ES-I3 (cell line): ENCODE data around the gene TRIML2.
"Not testable (repeated sequence)": the region's sequence is repeated elsewhere in the genome, so short reads cannot be mapped to it uniquely, and the experiment has no call there.

Experiments used
- H3K36me3 ChIP-seq: 2 replicates; pipeline ENCODE4 v1.6.1; 2013; ENCODE audit warnings: mild to moderate bottlenecking, low read length, control low read depth, moderate library complexity; ENCODE audit not compliant: insufficient read depth
- H3K4me1 ChIP-seq: 2 replicates; pipeline ENCODE4 v1.6.1; 2013; ENCODE audit warnings: mild to moderate bottlenecking, control low read depth, low read length; ENCODE audit not compliant: insufficient read depth
- H3K9ac ChIP-seq: 2 replicates; pipeline ENCODE4 v1.6.1; 2013; ENCODE audit warnings: low read depth, mild to moderate bottlenecking, low read length, moderate library complexity
- H3K9me3 ChIP-seq: 2 replicates; pipeline ENCODE4 v1.6.1; 2013; ENCODE audit warnings: mild to moderate bottlenecking, low read length, moderate library complexity; ENCODE audit not compliant: control insufficient read depth, insufficient read depth

TRIML2 gene

DNA sequence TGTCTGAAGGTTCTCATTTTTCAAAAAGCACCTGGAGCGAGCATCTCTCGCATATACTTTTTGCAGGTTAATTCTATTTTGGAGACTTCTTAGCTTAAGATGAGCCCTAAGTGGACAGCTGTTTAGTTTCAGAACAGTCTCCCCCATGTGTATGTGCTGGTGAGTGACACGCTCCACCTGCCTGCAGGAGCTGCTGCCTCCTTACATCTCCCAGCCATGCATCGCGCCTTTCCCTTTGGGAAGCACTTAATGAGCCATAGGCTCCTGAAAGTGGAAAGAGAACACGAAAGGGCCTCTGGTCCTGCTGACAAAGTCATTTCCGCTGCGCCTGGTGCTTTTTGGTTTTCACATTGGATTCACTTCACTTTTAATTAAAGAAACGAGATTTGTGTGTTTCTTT, 56.1 kb downstream of the TRIML2 start:
- Histone ChIP-seq H3K36me3 (no peaks in the 10 kb centered on the region), H3K9ac (no peak overlapping the region), H3K4me1 (no peaks in the 10 kb centered on the region), H3K9me3 (no peaks in the 10 kb centered on the region)

GRCh38 chr4:188046657-188047056, 62.7 kb downstream of the TRIML2 start:
- no peaks in the 10 kb centered on the region for H3K36me3 ChIP-seq
- no peak overlapping the region for H3K9ac ChIP-seq
- H3K4me1 ChIP-seq: no peaks in the 10 kb centered on the region
- H3K9me3 ChIP-seq: no peaks in the 10 kb centered on the region

DNA sequence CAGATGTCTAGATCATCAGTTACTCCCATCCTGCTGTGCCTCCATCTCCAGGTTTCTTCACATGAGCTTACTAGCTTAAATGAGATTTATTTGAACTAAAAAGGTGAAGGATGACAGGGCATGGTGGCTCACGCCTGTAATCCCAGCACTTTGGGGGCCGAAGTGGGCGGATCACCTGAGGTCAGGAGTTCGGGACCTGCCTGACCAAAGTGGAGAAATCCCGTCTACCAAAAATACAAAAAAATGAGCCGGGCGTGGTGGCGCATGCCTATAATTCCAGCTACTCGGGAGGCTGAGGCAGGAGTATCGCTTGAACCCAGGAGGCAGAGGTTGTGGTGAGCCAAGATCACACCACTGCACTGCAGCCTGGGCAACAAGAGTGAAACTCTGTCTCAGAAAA, 63.9 kb downstream of the TRIML2 start:
- not testable (repeated sequence) for H3K4me1 ChIP-seq, H3K36me3 ChIP-seq, H3K9ac ChIP-seq, H3K9me3 ChIP-seq

DNA sequence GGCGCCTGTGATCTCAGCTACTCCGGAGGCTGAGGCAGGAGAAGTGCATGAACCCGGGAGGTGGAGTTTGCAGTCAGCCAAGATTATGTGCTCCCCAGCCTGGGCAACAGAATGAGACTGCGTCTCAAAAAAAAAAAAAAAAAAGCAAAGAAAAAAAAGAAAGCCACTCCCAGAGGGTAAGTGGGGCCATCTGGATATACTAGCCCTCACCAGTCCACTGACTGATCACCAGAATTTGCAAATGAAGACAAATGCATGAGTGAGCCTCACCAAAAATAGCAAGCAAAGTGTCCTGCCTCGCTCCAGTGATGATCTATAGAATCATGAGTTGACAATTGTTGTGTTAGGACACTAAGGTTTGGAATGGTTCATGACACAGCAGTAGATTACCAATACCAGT, 66.2 kb downstream of the TRIML2 start:
- Histone ChIP-seq H3K36me3 (no peaks in the 10 kb centered on the region), H3K4me1 (0 out of 2 replicates have a peak, but pooled peaks cover 3% of the 10 kb centered on the region), H3K9ac (no peak overlapping the region), H3K9me3 (no peaks in the 10 kb centered on the region)

- Histone ChIP-seq H3K9ac (peak overlapping the region; percentile 4; the same call in 1 of the 2 replicates), H3K4me1 (0 out of 2 replicates have a peak, but pooled peaks cover 3% of the 10 kb centered on the region)
Measured at GRCh38 chr4:188042191-188042590, 67.2 kb downstream of the TRIML2 start.

DNA sequence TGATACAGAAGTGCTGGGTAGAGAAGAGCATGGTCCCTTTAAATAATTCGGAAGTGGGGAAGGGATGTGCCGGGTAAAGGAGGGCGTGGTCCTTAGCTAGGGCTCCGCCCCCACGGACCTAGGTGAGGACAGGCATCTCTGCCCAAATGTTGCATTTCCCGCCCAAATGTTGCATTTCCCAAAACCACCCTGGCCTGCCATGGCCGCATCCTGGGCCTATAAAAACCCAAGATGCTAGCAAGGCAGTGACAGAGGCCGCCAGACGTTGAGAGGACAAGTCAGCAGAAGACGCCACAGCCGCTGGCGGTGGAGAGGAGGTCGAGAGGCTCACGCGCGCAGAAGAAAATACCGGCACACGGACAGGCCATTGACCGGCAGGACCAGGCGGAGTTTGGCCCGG, 67.7 kb downstream of the TRIML2 start:
- 0 out of 2 replicates have a peak, but pooled peaks cover 3% of the 10 kb centered on the region for H3K4me1 ChIP-seq
- H3K9me3 ChIP-seq: no peaks in the 10 kb centered on the region
- no peaks in the 10 kb centered on the region for H3K36me3 ChIP-seq
- H3K9ac ChIP-seq: peak overlapping the region; percentile 4; the same call in 1 of the 2 replicates

More at GRCh38 chr4:188042191-188042590, 67.2 kb downstream of the TRIML2 start:
- Histone ChIP-seq H3K36me3 (no peaks in the 10 kb centered on the region), H3K9me3 (no peaks in the 10 kb centered on the region)
